K562 (cell line): Measurements from ENCODE around the gene EPHB1. TPM values are rescaled to one million over a fixed set of nuclear protein-coding genes. Genes with fewer than 3 reads are reported as not detected.

ENCODE experiments used
- ATAC-seq: fragments of 200-7000 bp; cut with Tn5 transposase; 3 replicates; pipeline ENCODE4 v1.9.1; 2020; ENCODE audit warnings: moderate library complexity
- BruUV-seq: library from RNA; stranded (reverse); fragments of 400-500 nt; replicated peaks from 2 replicates; lab custom pipeline; 2021; lab: Mats Ljungman, UMichigan
- CTCF ChIA-PET: fragments of 300-600 bp; formaldehyde crosslinking; extraction: SDS; loops from one replicate; lab custom pipeline; 2021; ENCODE audit warnings: low intra/inter-chr PET ratio; lab: Yijun Ruan, JAX
- POLR2A ChIA-PET: fragments of 300-600, 350-650 bp; sonication (Branson Sonifier 250); formaldehyde crosslinking; extraction: SDS; loops from one replicate; lab custom pipeline; 2021; ENCODE audit warnings: antibody characterized with exemption, inconsistent platforms; lab: Yijun Ruan, JAX
- DNase-seq, 4 experiments: peaks; one replicate each; pipeline versions ENCODE4 v3.0.0 to v3.0.0-alpha.2; 2011 to 2018; ENCODE audit warnings: low spot score in 3 of 4, mixed read lengths in 3 of 4; ENCODE audit errors: extremely low read depth in 1 of 4
- FAIRE-seq: peaks from 2 replicates; lab custom pipeline; 2011; peaks lifted over from hg19 to GRCh38; lab: Jason Lieb, UNC
- H2AFZ ChIP-seq: 2 replicates; pipeline ENCODE4 v1.6.0; 2011; ENCODE audit warnings: low read depth, low read length, control low read depth, inconsistent platforms
- H3K27ac ChIP-seq: fragments of 200-600 bp; 3 replicates; pipeline ENCODE4 v1.8.0; 2011; ENCODE audit warnings: low read depth, mild to moderate bottlenecking, control low read depth, inconsistent platforms, low read length, moderate library complexity, mixed read lengths; ENCODE audit errors: extremely low read depth
- H3K27me3 ChIP-seq, 2 experiments: fragments of 300-600 bp in 1 of 2; 2 replicates in 1 of 2; 3 replicates in 1 of 2; pipeline versions ENCODE4 v1.6.0 to v1.8.0; 2011; ENCODE audit warnings: inconsistent platforms in 2 of 2, low read length in 2 of 2, mild to moderate bottlenecking in 1 of 2, mixed read lengths in 1 of 2, moderate library complexity in 1 of 2; ENCODE audit not compliant: control insufficient read depth in 2 of 2, insufficient read depth in 2 of 2
- H3K36me3 ChIP-seq: fragments of 300-600 bp; 3 replicates; pipeline ENCODE4 v1.8.0; 2011; ENCODE audit warnings: mild to moderate bottlenecking, low read length, inconsistent platforms; ENCODE audit not compliant: control insufficient read depth, insufficient read depth
- H3K4me1 ChIP-seq, 2 experiments: fragments of 200-600 bp in 1 of 2; replicated peaks in 1 of 2; 2 replicates in 1 of 2; 3 replicates in 1 of 2; pipeline versions ENCODE4 v1.5.1 to v1.8.0; 2011; ENCODE audit warnings: inconsistent platforms in 2 of 2, low read length in 2 of 2, mild to moderate bottlenecking in 1 of 2, mixed read lengths in 1 of 2, moderate library complexity in 1 of 2; ENCODE audit not compliant: control insufficient read depth in 2 of 2, insufficient read depth in 2 of 2
- H3K4me2 ChIP-seq: 2 replicates; pipeline ENCODE4 v1.6.1; 2011; ENCODE audit warnings: low read length, control low read depth, inconsistent platforms, mixed read lengths; ENCODE audit not compliant: insufficient read depth
- H3K4me3 ChIP-seq: fragments of 200-600 bp; sonication (generic), shearing (Covaris generic); 2 replicates; pipeline ENCODE4 v1.5.1; 2016; ENCODE audit warnings: control low read depth, inconsistent platforms
- H3K79me2 ChIP-seq: fragments of 200-600 bp; 3 replicates; pipeline ENCODE4 v1.8.0; 2011; ENCODE audit warnings: low read length, inconsistent platforms; ENCODE audit not compliant: control insufficient read depth, insufficient read depth
- H3K9ac ChIP-seq, 2 experiments: 2 replicates each; pipeline versions ENCODE4 v1.6.0 to v1.6.1; 2011; ENCODE audit warnings: low read depth in 2 of 2, low read length in 2 of 2, control low read depth in 1 of 2, inconsistent platforms in 1 of 2, mild to moderate bottlenecking in 1 of 2, mixed read lengths in 1 of 2; ENCODE audit not compliant: insufficient read depth in 1 of 2
- H3K9me1 ChIP-seq: one replicate; pipeline ENCODE4 v1.6.0; 2011; ENCODE audit warnings: inconsistent platforms, mild to moderate bottlenecking, low read length, moderate library complexity; ENCODE audit not compliant: control insufficient read depth, insufficient read depth
- H3K9me3 ChIP-seq: replicated peaks from 2 replicates; pipeline ENCODE4 v1.5.1; 2011; ENCODE audit warnings: low read depth, low read length, inconsistent platforms; ENCODE audit not compliant: control insufficient read depth, insufficient read depth
- H4K20me1 ChIP-seq: replicated peaks from 2 replicates; pipeline ENCODE4 v1.6.1; 2011; ENCODE audit warnings: low read length, inconsistent platforms, mixed read lengths; ENCODE audit not compliant: control insufficient read depth, insufficient read depth
- E2F5 ChIP-seq: sonication (generic); formaldehyde crosslinking; IDR thresholded peaks from 2 replicates; pipeline ENCODE4 v1.8.0; 2022; ENCODE audit warnings: mild to moderate bottlenecking, missing genetic modification reagents
- FIP1L1 ChIP-seq: fragments of 200-400 bp; formaldehyde crosslinking; IDR thresholded peaks from 2 replicates; pipeline ENCODE4 v1.6.1; 2018; ENCODE audit warnings: mild to moderate bottlenecking, low read depth, low read length; ENCODE audit not compliant: poor library complexity, severe bottlenecking
- FOXK1 ChIP-seq: sonication (generic); formaldehyde crosslinking; IDR thresholded peaks from 2 replicates; pipeline ENCODE4 v1.8.0; 2022; ENCODE audit warnings: missing genetic modification reagents, mild to moderate bottlenecking, borderline replicate concordance
- HINFP ChIP-seq: fragments of 450-650 bp; conservative IDR thresholded peaks from 2 replicates; pipeline ENCODE4 v1.6.1; 2016; ENCODE audit warnings: missing genetic modification characterization, low read depth, mild to moderate bottlenecking, control low read depth, missing compliant biosample characterization
- KDM4B ChIP-seq, 2 experiments: fragments of 450-650 bp in 1 of 2; sonication (generic) in 1 of 2; IDR thresholded peaks; 2 replicates each; pipeline ENCODE4 v1.6.1; 2016 to 2017; ENCODE audit warnings: borderline replicate concordance in 2 of 2, antibody characterized with exemption in 1 of 2, low read depth in 1 of 2, mild to moderate bottlenecking in 1 of 2
- MED1 ChIP-seq: sonication (generic); formaldehyde crosslinking; IDR thresholded peaks from 2 replicates; pipeline ENCODE4 v1.8.1; 2023; ENCODE audit warnings: missing genetic modification reagents, borderline replicate concordance
- NR2C2 ChIP-seq, 2 experiments: fragments of 200-800 bp in 1 of 2; sonication (Bioruptor generic) in 1 of 2; sonication (generic) in 1 of 2; formaldehyde crosslinking in 1 of 2; IDR thresholded peaks; 2 replicates each; pipeline versions ENCODE4 v1.6.1 to v1.8.0; 2016 to 2022; ENCODE audit warnings: mild to moderate bottlenecking in 1 of 2, missing compliant biosample characterization in 1 of 2, missing genetic modification characterization in 1 of 2, missing genetic modification reagents in 1 of 2
- NUFIP1 ChIP-seq: fragments of 450-650 bp; IDR thresholded peaks from 2 replicates; pipeline ENCODE4 v1.6.1; 2018; ENCODE audit not compliant: partially characterized antibody
- POU5F1 ChIP-seq: fragments of 150-350 bp; IDR thresholded peaks from 2 replicates; pipeline ENCODE4 v1.6.1; 2014; ENCODE audit warnings: borderline replicate concordance, low read length, low read depth, mild to moderate bottlenecking; ENCODE audit not compliant: partially characterized antibody
- PYGO2 ChIP-seq: fragments of 450-650 bp; IDR thresholded peaks from 2 replicates; pipeline ENCODE4 v1.6.1; 2016; ENCODE audit warnings: mild to moderate bottlenecking, missing genetic modification characterization, moderate library complexity, missing compliant biosample characterization
- SPI1 ChIP-seq: IDR thresholded peaks from 2 replicates; pipeline ENCODE4 v1.6.1; 2011; ENCODE audit warnings: low read depth, low read length, control low read depth, borderline replicate concordance
- SRSF3 ChIP-seq: fragments of 200-400 bp; formaldehyde crosslinking; IDR thresholded peaks from 2 replicates; pipeline ENCODE4 v1.6.1; 2016; ENCODE audit warnings: mild to moderate bottlenecking, low read length, moderate library complexity; ENCODE audit not compliant: insufficient read depth
- ZNF197 ChIP-seq: fragments of 200-800 bp; sonication (Bioruptor generic); IDR thresholded peaks from 2 replicates; pipeline ENCODE4 v1.6.1; 2016; ENCODE audit warnings: low read depth, missing genetic modification characterization, missing compliant biosample characterization
- ZNF41 ChIP-seq: fragments of 250-450 bp; sonication (Bioruptor Pico); conservative IDR thresholded peaks from 2 replicates; pipeline ENCODE4 v1.4.0; 2020; ENCODE audit warnings: mild to moderate bottlenecking
- ZNF551 ChIP-seq: fragments of 250-450 bp; sonication (Bioruptor Pico); IDR thresholded peaks from 2 replicates; pipeline ENCODE4 v1.5.0; 2021; ENCODE audit warnings: mild to moderate bottlenecking, moderate library complexity
- WGBS: fragments of 100-300 bp; shearing (Covaris generic); methylation state at CpG from one replicate; pipeline ENCODE4 v1.1.6; 2016; ENCODE audit warnings: low coverage, mixed read lengths; ENCODE audit not compliant: insufficient coverage; ENCODE audit errors: missing lambda C conversion rate; 5-methylcytosine and 5-hydroxymethylcytosine counted together
- in situ Hi-C: fragments of 300-500 bp; cut with MboI; formaldehyde crosslinking; loops from 4 replicates; pipeline ENCODE4 v1.15.0; 2018; ENCODE audit warnings: inconsistent platforms, mixed read lengths
- intact Hi-C: fragments of 100-400 bp; cut with micrococcal nuclease; formaldehyde crosslinking; loops from 2 replicates; pipeline ENCODE4 v1.14.2; 2022
- polyA plus RNA-seq, 8 experiments: library from polyadenylated mRNA; depleted of rRNA in 4 of 8; stranded (reverse) in 5 of 8; unstranded in 3 of 8; fragments of >200 nt; fragmentation: Nextera tagmentation in 2 of 8; fragmentation: Illumina TruSeq in 1 of 8; extraction: Ambion mirVana in 2 of 8; extraction: Trizol in 1 of 8; gene quantifications; 2 replicates each; pipeline versions ENCODE4 v1.2.1 to v1.2.3, GENCODE V29; 2011 to 2014; ENCODE audit warnings: inconsistent platforms in 1 of 8, missing spikeins in 1 of 8
- total RNA-seq, 7 experiments: library from RNA; depleted of rRNA in 6 of 7; stranded (reverse); fragments of >200 nt in 6 of 7; fragmentation: Illumina TruSeq in 2 of 7; extraction: Trizol in 2 of 7; gene quantifications; 2 replicates each; pipeline versions ENCODE4 v1.2.1 to v1.2.3, GENCODE V29; 2011 to 2021; ENCODE audit warnings: low replicate concordance in 1 of 7

EPHB1 gene
- total and polyA plus RNA-seq, 9 of the 15 experiments (the other 6 are each of a cell fraction or from before 2014, with no cell fraction given), result 0.29 TPM; not detected in 8

- Histone ChIP-seq H3K79me2 (no peaks in the 10 kb centered on the region), H3K36me3 (no peaks in the 10 kb centered on the region), H3K9ac (no peak overlapping the region), H3K4me3 (no peak overlapping the region), H3K4me2 (no peak overlapping the region), H3K4me1 (no peaks in the 10 kb centered on the region), H3K9me3 (no peaks in the 10 kb centered on the region), H3K9me1 (no peaks in the 10 kb centered on the region), H4K20me1 (no peaks in the 10 kb centered on the region), H3K27me3 (no peaks in the 10 kb centered on the region), H2AFZ (no peak overlapping the region), H3K27ac (no peak overlapping the region)
- intact Hi-C loops, result no loop called here
- in situ Hi-C loops, result no loop called here
- no peak for TF ChIP-seq MED1 (CRISPR knock-in tag)
- TF ChIP-seq FOXK1 (CRISPR knock-in tag), result no peak
- no peak for TF ChIP-seq NUFIP1
- no peak for TF ChIP-seq SRSF3
- TF ChIP-seq HINFP (tag), result no peak
- TF ChIP-seq ZNF551, result no peak
- TF ChIP-seq ZNF41 (CRISPR knock-in tag), result no peak
- TF ChIP-seq PYGO2, result no peak
- TF ChIP-seq E2F5 (CRISPR knock-in tag), result no peak
- TF ChIP-seq ZNF197 (CRISPR knock-in tag), result no peak
- TF ChIP-seq FIP1L1, result no peak
- no peak for TF ChIP-seq NR2C2 (CRISPR knock-in tag; IDR thresholded peaks at IDR 0.05)
- no peak for TF ChIP-seq NR2C2 (tag; IDR thresholded peaks at IDR 0.05)
- TF ChIP-seq POU5F1, result no peak
- no peak for TF ChIP-seq SPI1
- TF ChIP-seq KDM4B (IDR thresholded peaks at IDR 0.05; ENCODE audit: borderline replicate concordance in 2 of 2, low read depth in 1 of 2), result no peak
- no TSS peak for BruUV-seq
- 0% methylated on average over 2 of the region's 2 CpGs for WGBS
- ChIA-PET POLR2A (no interaction called here), CTCF (no interaction called here)
- no peak for FAIRE-seq
- DNase-seq, result no peak
- no peak for ATAC-seq
Observed at GRCh38 chr3:134970895-134971294, 175.8 kb downstream of the EPHB1 start.
